GM18498 (cell line): ENCODE measurements around the gene RYR2.
"Not testable (repeated sequence)": the region's sequence is repeated elsewhere in the genome, so short reads cannot be mapped to it uniquely, and the experiment has no call there.

Experiments
- ATAC-seq: cut with Tn5 transposase; IDR thresholded peaks from one replicate; pipeline ENCODE4 v1.9.1; 2021; ENCODE audit warnings: mild to moderate bottlenecking, moderate library complexity; ENCODE audit not compliant: unreplicated experiment

RYR2 gene

DNA sequence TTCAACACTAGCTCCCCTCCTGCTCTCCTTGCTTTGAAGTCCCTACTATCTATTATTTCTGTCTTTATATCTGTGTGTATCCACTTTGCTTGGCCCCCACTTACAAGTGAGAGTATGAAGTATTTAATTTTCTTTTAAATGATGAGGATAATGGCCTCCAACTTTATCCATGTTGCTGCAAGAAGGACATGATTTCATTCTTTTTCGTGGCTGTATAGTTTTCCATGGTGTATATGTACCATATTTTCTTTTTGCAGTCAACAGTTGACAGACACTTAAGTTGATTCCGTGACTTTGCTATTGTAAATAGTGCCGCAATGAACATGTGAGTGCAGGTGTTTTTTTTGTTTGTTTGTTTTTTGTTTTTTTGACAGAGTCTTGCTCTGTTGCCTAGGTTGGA, 483.1 kb downstream of the RYR2 start:
- no peak for ATAC-seq

DNA sequence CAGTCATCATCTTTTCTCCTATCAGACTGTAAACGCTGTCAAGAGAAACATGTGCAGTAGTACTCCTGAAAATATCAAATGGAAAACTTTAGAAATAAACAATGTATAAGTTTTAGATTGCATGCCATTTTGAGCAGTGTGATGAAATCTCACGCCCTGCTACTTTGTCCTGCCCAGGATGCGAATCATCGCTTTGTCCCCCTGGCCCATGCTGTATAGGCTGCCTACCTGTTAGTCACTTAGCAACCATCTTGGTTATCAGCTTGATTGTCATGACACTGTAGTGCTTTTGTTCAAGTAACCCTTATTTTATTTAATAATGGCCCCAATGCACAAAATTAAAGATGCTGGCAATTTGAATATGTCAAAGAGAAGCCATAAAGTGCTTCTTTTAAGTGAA, 485.8 kb downstream of the RYR2 start:
- ATAC-seq: no peak

GRCh38 chr1:237528545-237528944, 486.6 kb downstream of the RYR2 start:
- no peak for ATAC-seq

DNA sequence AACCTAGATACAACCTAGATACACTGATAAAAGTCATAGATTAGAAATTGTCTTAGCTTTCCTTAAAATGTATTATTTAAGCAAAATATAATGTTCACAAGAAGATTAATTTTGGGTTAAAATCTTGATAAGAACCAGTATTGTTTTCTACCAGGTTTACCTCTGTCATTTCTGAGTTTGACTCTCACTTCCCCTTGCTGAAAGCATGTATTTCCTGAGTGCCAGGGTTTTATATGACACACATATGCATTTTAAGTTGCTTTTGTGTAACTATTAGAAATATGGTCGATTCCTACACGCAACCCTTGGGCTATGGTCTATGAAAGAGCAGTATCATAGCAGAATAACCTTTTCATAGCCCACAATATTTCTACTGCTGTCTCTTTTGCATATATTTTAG, 497.1 kb downstream of the RYR2 start:
- ATAC-seq: no peak

GRCh38 chr1:237542525-237543418, 500.8 kb downstream of the RYR2 start:
- no peak for ATAC-seq

DNA sequence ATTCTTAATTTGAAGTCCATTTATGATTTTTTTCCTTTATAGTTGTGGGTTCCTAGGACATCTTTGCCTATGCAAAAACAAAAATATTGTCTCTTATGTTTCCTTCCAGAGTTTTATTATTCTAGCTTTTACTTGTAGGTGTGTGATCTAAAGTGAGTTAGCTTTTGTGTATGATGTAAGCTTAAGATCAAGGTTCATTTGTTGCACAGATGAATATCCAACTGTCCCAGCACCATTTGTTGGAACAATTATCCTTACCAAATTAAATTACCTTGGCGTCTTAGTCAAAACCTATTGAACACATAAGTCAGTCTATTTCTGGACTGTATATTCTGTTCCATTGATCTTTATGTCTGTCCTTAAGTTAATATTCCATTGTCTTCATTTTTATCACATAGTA, 511.1 kb downstream of the RYR2 start:
- ATAC-seq: no peak

DNA sequence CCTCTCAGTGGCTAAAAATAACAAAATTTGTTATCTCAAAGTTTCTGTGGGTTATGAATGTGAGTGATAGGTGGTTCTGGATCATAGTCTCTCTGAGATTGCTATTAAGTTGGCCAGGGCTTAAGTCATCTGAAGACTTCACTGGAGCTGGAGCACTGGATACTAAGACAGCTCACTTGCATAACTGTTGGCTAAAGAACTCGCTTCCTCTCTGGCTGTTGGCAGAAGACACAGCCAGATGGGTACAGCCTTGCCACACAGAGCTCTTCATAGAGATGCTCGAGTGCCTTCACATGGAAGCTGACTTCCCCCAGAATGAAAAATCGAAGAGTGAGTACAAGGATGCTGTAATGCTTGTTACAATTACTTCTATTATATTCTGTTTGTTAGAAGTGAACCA, 514.9 kb downstream of the RYR2 start:
- no peak for ATAC-seq

DNA sequence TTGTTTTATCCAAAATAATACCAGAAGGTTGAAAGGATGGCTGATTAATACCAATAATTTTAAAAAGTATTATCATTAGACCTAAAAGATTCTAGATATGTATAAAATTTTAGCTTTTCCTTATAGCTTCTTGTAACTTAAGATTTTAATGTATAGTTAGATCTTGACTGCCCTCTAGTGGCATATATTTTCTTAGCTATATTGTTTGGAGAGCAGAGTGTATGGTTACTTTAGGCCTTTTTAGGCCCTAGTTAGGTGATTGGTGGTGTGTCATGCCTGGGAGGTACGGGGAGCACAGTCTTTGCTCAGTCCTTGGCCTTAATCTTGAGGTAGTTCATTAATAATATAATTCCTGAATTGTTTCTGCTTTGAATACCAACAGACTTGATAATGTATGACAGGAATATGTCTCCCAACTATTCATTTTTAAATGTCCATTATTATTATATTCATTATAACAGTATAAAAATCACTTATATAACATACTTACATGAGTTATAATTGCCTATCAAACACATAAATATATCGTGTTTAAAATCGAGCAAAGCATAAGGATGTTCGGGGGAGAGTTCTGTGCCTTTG, 520.3 kb downstream of the RYR2 start:
- ATAC-seq: peak; percentile 77

GRCh38 chr1:237565236-237565635, 523.3 kb downstream of the RYR2 start:
- no peak for ATAC-seq

GRCh38 chr1:237566581-237566980, 524.6 kb downstream of the RYR2 start:
- no peak for ATAC-seq

- no peak for ATAC-seq
Measured at GRCh38 chr1:237568955-237569354, 527.0 kb downstream of the RYR2 start.

DNA sequence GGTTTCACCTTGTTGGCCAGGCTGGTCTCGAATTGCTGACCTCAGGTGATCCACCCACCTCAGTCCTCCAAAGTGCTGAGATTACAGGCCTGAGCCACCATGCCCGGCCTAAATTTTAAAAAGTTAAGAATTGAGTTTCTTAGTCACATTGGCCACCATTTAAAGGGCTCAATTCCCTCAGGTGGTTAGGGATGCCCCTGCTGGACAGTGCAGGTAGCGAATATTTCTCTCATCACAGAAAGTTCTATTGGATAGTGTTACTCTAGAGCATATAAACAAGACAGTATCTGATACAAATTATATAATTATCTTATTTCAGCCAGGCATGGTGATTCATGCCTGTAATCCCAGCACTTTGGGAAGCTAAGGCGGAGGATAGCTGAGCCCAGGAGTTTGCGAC, 528.5 kb downstream of the RYR2 start:
- ATAC-seq: no peak

- ATAC-seq: no peak
Measured at GRCh38 chr1:237574536-237574935, 532.6 kb downstream of the RYR2 start.

- no peak for ATAC-seq
Measured at GRCh38 chr1:237578540-237578939, 536.6 kb downstream of the RYR2 start.

- ATAC-seq: no peak
Measured at GRCh38 chr1:237580726-237581125, 538.7 kb downstream of the RYR2 start.

DNA sequence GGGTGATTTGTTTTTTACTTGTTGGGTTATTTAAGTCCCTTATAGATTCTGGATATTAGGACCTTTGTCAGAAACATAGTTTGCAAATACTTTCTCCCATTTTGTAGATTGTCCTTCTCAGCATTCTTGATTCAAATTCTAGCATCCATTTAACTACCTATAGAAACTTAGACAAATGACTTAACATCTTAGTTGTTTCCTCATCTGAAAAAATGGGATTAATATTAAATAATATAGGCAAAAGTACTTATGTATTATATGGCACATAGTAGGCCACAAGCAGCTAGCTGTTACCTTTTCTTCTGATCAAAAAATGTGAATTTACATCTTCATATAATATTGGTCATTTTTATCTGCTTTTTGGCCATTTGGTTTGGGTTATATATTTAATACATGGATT, 541.3 kb downstream of the RYR2 start:
- no peak for ATAC-seq

GRCh38 chr1:237583756-237584155, 541.8 kb downstream of the RYR2 start:
- no peak for ATAC-seq

GRCh38 chr1:237590386-237590785, 548.4 kb downstream of the RYR2 start:
- no peak for ATAC-seq

DNA sequence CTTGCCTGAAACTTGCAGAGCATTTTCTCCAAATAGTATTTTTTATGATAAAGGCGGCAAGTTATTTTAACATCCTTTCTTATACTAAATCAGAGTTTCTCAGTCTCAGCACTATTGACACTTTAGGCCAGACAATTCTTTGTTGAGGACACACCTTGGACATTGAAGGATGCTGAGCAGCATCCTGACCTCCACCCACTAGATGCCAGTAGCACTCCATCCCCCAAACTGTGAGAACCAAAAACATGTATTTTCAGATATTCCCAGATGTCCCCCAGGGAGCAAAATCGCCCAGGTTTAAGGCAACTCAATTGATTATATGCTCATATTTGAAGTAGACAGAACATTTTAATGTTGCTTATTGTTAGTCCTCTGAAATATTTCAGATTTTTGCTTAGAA, 549.4 kb downstream of the RYR2 start:
- ATAC-seq: no peak

- not testable (repeated sequence) for ATAC-seq
Measured at GRCh38 chr1:237603036-237603568, 561.1 kb downstream of the RYR2 start.

DNA sequence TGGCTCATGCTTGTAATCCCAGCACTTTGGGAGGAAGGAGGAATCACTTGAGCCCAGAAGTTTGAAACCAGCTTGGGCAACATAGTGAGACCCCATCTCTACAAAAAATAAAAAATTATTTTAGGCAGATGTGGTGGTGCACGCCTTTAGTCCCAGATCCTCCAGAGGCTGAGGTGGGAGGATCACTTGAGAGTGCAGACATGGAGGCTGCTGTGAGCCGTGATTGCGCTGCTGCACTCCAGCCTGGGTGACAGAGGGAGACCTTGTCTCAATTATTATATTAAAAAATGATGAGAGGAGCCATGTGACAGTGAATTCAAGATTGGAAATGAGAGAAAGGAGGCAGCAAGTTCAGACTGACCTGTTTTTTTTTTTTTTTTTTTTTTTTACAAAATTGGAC, 566.4 kb downstream of the RYR2 start:
- no peak for ATAC-seq

DNA sequence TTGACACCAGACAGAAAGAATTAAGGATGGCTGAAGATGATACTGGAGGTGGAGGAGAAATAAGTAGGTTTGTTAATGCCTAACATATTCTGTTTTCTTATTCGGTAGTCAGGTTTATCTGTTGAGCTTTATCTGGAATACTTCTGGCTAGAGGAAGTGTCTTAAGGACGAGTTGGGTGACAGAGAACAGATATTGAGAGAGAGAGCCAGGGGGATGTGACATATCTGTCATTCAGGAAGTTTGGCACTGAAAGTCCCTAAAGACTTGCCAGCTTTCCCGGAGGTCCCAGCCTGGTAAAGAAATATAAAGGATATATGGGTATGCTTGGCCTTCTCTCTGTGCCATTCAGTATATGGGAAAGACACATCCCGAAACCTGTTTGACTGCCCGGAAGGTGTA, 568.2 kb downstream of the RYR2 start:
- no peak for ATAC-seq
